HG03460 (cell line): ENCODE results near the gene NLN.
"Not testable (repeated sequence)": the region's sequence is repeated elsewhere in the genome, so short reads cannot be mapped to it uniquely, and the experiment has no call there.

ENCODE experiments used
- ATAC-seq: cut with Tn5 transposase; IDR thresholded peaks from one replicate; pipeline ENCODE4 v1.9.1; 2021; ENCODE audit not compliant: unreplicated experiment

NLN gene

DNA sequence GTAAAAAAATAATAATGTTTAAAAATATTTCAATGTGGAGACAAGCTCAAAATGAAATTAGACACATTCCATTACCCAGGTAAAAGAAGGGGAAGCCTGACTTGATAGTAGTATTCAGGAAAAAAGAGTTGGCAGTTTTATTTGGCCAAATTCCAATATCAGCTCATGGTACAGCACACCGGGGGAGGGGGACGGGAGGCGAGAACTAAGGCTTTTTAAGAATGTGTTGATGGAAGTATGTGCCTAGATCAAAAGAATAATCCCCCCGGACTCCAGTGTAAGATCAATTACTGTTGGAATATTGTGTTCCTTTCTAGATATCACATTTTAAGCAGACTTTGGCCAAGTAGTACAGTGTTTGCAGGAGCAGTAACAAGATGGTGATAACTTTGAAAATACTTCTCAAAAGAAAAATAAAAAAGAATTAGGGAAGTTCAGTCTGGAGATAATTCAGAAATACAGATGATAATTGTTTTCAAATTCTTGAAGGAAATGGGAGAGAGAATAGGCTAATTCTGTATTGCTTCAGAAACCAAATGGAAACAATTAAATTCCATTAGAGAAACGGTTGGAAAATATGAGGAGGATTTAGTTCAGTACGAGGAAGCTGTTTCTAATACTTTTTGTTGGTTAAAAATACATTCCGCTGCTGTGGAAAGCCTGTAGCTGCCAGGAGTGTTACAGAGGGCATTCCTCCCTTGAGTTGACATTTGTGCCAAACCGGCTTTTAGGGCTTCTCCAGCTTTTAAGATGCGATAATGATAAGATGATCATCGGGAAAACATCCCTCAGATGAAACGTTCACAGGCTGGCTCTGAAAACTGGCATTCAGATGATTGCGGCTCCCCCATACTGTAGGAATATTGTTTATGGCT is 106.3 kb downstream of the NLN start:
- no peak for ATAC-seq

DNA sequence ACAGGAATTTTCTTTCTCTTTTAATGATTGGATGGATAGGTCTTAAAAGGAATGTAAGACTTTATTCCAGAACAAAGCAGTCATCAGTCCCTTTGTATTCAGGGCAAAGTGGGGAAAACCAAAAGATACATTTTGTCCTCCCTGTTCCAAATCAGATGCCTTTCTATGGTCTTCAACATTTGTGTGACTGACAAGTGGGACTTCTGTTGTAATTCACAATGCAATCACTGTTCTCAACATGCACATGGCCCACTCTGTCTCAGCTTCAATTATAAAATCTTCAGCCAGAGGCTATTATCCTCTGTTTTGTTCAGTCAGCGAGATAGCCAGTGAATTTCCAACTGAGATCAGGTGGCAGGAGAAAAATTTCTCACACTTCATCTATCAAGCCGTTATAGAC is 108.9 kb downstream of the NLN start:
- no peak for ATAC-seq

GRCh38 chr5:65831276-65831675 is 109.3 kb downstream of the NLN start:
- no peak for ATAC-seq

DNA sequence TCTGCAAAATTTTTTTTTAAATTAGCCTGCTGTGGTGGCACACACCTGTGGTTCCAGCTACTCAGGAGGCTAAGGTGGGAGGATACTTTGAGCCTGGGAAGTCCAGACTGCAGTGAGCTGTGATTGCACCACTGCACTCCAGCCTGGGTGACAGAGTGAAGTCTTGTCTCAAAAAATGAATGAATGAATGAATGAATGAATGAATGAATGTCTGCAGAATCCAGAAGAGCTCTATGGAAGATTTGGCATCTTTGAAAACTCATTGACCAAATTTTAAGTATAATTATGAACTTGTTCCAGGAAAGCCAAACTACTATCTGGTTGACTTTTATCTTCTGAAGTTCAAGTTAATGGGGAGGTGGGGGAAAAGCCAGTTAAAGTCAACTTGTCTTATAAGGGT is 110.1 kb downstream of the NLN start:
- no peak for ATAC-seq

DNA sequence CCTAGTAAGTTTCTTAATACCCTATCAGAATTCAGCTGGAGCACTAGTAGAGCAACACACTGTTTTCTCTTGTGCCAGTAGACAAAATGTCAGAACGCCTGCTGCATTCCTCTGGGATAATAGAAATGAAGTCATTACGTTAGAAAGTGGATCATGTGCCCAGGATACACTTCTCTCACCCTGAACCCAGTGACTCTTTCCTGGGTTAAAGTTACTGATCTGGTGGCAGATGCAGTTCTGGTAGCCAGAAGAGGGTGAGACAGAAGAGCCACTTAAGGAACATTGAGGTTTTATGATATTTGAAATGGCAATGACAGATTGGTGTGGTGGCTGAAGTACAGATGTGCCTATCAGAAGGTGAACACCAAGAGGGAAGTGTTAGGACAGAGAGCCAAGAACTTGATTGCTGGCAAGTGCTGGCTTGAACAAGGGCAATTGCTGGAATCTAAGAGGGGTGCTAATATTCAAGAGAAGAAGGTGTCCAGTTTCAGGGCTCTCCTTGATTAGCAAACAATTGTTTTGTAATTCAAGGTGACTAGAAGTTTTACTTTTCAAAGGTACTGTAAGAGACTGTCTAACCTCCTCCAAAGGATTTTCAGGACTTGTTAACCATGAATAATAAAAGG is 110.7 kb downstream of the NLN start:
- no peak for ATAC-seq

- no peak for ATAC-seq
Measured at GRCh38 chr5:65833780-65834179, 111.8 kb downstream of the NLN start.

DNA sequence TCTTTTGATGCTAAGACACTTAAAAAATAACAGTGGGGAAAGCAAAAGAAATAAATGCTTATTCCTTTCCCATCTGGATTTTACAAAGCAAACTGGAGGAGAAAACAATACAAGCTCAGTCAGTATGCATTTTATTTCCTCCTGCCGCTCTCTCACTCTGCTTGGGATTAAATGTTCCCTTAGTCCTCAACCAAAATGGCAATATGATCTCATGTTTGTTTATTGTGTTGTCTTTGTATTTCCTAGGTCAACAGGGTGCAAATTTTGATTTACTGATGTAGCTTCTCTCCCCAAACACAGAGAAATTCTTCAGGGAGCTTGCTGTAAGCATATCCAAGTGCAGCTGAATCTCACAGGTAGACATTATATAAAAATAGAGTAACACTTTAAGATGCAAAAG is 112.3 kb downstream of the NLN start:
- no peak for ATAC-seq

DNA sequence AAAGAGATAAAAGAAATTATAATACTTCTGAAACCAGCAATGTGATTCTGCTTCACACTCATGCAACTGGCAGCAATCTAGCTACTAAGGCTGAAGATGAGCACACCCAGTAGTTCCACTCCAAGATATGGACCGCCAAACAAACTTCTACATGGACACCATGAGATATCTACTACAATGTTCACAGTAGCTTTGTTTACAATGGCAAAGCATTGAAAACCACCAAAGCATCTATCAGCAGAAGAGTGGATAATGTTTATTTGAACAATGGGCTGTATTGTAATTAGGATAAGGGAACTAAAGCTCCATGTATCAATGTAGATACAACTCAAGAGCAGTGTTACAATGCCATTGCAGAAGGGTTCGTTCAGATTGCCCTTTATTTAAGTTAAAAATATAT is 113.2 kb downstream of the NLN start:
- ATAC-seq, result no peak

DNA sequence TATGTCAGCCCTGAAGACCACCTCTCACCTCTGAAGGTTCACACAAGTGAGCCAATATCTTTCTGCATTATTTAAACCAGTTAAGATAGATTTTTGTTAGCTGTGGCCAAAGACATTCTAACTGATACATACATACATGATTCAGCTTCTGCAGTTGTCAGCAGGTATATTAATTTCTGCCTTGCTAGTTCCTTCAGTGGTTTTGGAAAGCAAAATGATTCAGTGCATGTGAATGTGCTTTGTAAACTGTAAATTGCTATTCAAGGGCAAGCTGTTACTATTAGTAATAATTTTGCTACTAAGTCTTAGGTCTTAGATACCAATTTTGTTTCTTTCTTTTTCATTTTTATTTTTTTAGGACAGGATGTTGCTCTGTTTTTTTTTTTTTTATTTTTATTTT is 115.1 kb downstream of the NLN start:
- ATAC-seq, result no peak

GRCh38 chr5:65839170-65839569 is 117.2 kb downstream of the NLN start:
- ATAC-seq, result not testable (repeated sequence)

GRCh38 chr5:65840071-65840470 is 118.1 kb downstream of the NLN start:
- no peak for ATAC-seq

DNA sequence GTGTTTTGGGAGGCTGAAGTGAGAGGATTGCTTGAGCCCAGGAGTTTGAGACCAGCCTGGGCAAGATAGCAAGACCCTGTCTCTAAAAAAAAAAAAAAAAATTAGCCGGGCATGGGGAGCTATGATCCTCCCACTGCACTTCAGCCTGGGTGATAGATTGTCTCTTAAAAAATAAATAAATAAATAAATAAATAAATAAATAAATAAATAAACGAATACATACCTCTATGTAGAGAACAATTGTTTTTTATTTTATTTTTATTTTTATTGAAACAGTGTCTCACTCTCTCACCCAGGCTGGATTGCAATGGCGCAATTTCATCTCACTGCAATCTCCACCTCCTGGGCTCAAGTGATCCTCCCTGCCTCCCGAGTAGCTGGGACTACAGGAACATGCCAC is 122.8 kb downstream of the NLN start:
- not testable (repeated sequence) for ATAC-seq

GRCh38 chr5:65846101-65846500 is 124.1 kb downstream of the NLN start:
- no peak for ATAC-seq

DNA sequence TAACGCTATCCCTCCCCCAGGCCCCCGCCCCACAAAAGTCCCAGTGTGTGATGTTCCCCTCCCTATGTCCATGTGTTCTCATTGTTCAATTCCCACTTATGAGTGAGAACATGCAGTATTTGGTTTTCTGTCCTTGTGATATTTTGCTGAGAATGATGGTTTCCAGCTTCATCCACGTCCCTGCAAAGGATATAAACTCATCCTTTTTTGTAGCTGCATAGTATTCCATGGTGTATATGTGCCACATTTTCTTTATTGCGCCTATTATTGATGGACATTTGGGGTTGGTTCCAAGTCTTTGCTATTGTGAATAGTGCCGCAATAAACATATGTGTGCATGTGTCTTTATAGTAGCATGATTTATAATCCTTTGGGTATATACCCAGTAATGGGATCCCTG is 125.0 kb downstream of the NLN start:
- not testable (repeated sequence) for ATAC-seq

- ATAC-seq, result not testable (repeated sequence)
Measured at GRCh38 chr5:65849918-65850317, 127.9 kb downstream of the NLN start.

GRCh38 chr5:65854925-65855324 is 132.9 kb downstream of the NLN start:
- ATAC-seq, result no peak

- no peak for ATAC-seq
Measured at GRCh38 chr5:65855766-65856315, 133.8 kb downstream of the NLN start.

DNA sequence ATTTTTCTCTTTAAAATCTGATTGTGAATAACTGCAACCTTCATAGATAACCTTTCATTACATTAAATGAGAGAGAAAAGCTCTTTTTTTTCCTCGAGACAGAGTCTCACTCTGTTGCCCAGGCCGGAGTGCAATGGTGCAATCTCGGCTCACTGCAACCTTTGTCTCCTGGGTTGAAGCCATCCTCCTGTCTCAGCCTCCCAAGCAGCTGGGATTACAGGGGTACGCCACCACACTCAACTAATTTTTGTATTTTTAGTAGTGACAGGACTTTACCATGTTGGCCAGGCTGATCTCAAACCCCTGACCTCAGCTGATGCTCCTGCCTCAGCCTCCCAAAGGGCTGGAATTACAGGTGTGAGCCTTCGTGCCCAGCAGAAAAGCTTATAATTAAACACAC is 134.5 kb downstream of the NLN start:
- no peak for ATAC-seq

DNA sequence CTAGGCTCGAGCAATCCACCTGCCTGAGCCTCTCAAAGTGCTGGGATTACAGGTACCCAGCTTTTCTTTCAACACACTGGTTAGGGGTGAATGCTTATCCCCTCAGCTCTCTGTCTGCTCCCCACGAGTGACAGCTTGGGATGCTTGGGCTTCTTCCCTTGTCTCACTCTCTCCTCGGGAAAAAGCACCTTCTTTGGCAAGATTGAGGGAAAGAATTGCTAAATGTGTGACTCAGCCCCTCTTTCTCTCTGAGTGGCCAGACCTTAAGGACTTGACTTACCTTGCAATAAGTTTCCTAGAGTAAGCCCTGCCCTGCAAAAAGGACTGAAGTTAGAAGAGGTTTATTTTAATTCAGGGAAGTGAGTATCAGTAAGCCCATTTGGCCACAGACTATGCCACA is 136.3 kb downstream of the NLN start:
- no peak for ATAC-seq

GRCh38 chr5:65861830-65862241 is 139.8 kb downstream of the NLN start:
- ATAC-seq, result no peak

GRCh38 chr5:65862384-65862783 is 140.4 kb downstream of the NLN start:
- ATAC-seq, result no peak

GRCh38 chr5:65863747-65864146 is 141.7 kb downstream of the NLN start:
- no peak for ATAC-seq
